HepG2 (cell line): Measurements from ENCODE around the gene DTNA. TPM values are rescaled to one million over a fixed set of nuclear protein-coding genes. Genes with fewer than 3 reads are reported as not detected.

ENCODE experiments used
- ATAC-seq: fragments of 200-7000 bp; cut with Tn5 transposase; 3 replicates; pipeline ENCODE4 v1.9.1; 2020; ENCODE audit warnings: mild to moderate bottlenecking, moderate library complexity
- BruUV-seq: library from RNA; stranded (reverse); fragments of 400-500 nt; replicated peaks from 2 replicates; lab custom pipeline; 2021; lab: Mats Ljungman, UMichigan
- CTCF ChIA-PET: fragments of 300-600 bp; formaldehyde crosslinking; extraction: SDS; loops from one replicate; lab custom pipeline; 2021; ENCODE audit warnings: low total read pairs, inconsistent platforms, low intra/inter-chr PET ratio; lab: Yijun Ruan, JAX
- POLR2A ChIA-PET: fragments of 350-600 bp; sonication (Branson Sonifier 250); formaldehyde crosslinking; loops from one replicate; lab custom pipeline; 2020; ENCODE audit warnings: antibody characterized with exemption, inconsistent platforms; lab: Yijun Ruan, JAX
- DNase-seq: peaks from one replicate; pipeline ENCODE4 v3.0.0-alpha.2; 2015; ENCODE audit warnings: low spot score
- FAIRE-seq: peaks from 3 replicates; lab custom pipeline; 2011; peaks lifted over from hg19 to GRCh38; lab: Jason Lieb, UNC
- H2AFZ ChIP-seq: one replicate; pipeline ENCODE4 v1.6.1; 2011; ENCODE audit warnings: low read length, inconsistent platforms
- H3K27ac ChIP-seq: fragments of 300-600 bp; 3 replicates; pipeline ENCODE4 v1.8.0; 2011; ENCODE audit warnings: mixed run types, mild to moderate bottlenecking, mixed read lengths, low read length, inconsistent platforms; ENCODE audit not compliant: insufficient read depth; ENCODE audit errors: extremely low read length
- H3K27me3 ChIP-seq, 2 experiments: fragments of 200-600 bp in 1 of 2; 2 replicates in 1 of 2; 3 replicates in 1 of 2; pipeline versions ENCODE4 v1.6.0 to v1.8.0; 2011; ENCODE audit warnings: low read length in 2 of 2, mild to moderate bottlenecking in 2 of 2, moderate library complexity in 2 of 2, inconsistent platforms in 1 of 2; ENCODE audit not compliant: insufficient read depth in 2 of 2, control insufficient read depth in 1 of 2
- H3K36me3 ChIP-seq, 2 experiments: fragments of 200-600 bp in 1 of 2; replicated peaks in 1 of 2; 2 replicates in 1 of 2; 3 replicates in 1 of 2; pipeline versions ENCODE4 v1.5.1 to v1.8.0; 2011; ENCODE audit warnings: low read length in 2 of 2, inconsistent platforms in 1 of 2; ENCODE audit not compliant: insufficient read depth in 2 of 2, control insufficient read depth in 1 of 2
- H3K4me1 ChIP-seq: 2 replicates; pipeline ENCODE4 v1.5.1; 2012; ENCODE audit warnings: low read length, inconsistent platforms; ENCODE audit not compliant: insufficient read depth
- H3K4me2 ChIP-seq: 2 replicates; pipeline ENCODE4 v1.6.0; 2011; ENCODE audit warnings: low read depth, low read length, inconsistent platforms
- H3K4me3 ChIP-seq, 3 experiments: fragments of 200-600 bp in 1 of 3; sonication (generic), shearing (Covaris generic) in 1 of 3; replicated peaks in 1 of 3; 2 replicates each; pipeline ENCODE4 v1.5.1; 2011 to 2016; ENCODE audit warnings: low read length in 3 of 3, inconsistent platforms in 2 of 3, low read depth in 2 of 3, mild to moderate bottlenecking in 2 of 3, control low read depth in 1 of 3, mixed read lengths in 1 of 3; ENCODE audit not compliant: insufficient read depth in 1 of 3
- H3K79me2 ChIP-seq: one replicate; pipeline ENCODE4 v1.6.1; 2011; ENCODE audit warnings: low read length, inconsistent platforms; ENCODE audit not compliant: insufficient read depth
- H3K9ac ChIP-seq: 2 replicates; pipeline ENCODE4 v1.6.0; 2011; ENCODE audit warnings: mild to moderate bottlenecking, low read depth, low read length, inconsistent platforms; ENCODE audit not compliant: insufficient read depth
- H3K9me3 ChIP-seq: 2 replicates; pipeline ENCODE4 v1.5.1; 2012; ENCODE audit warnings: mild to moderate bottlenecking, low read length
- H4K20me1 ChIP-seq: 2 replicates; pipeline ENCODE4 v1.6.0; 2011; ENCODE audit warnings: inconsistent platforms, mild to moderate bottlenecking, low read length, moderate library complexity; ENCODE audit not compliant: insufficient read depth
- ATAD3A ChIP-seq: sonication (generic); formaldehyde crosslinking; IDR thresholded peaks from 2 replicates; pipeline ENCODE4 v1.4.0; 2020; ENCODE audit warnings: missing genetic modification reagents
- CBFB ChIP-seq: sonication (generic); formaldehyde crosslinking; IDR thresholded peaks from 2 replicates; pipeline ENCODE4 v1.4.0; 2020; ENCODE audit warnings: missing genetic modification reagents
- DNMT3B ChIP-seq: conservative IDR thresholded peaks from 2 replicates; pipeline ENCODE4 v1.6.1; 2016; ENCODE audit warnings: missing biosample characterization, control low read depth
- FIP1L1 ChIP-seq: fragments of 200-400 bp; formaldehyde crosslinking; IDR thresholded peaks from 2 replicates; pipeline ENCODE4 v1.6.1; 2018; ENCODE audit warnings: low read depth, mild to moderate bottlenecking, low read length, moderate library complexity, borderline replicate concordance; ENCODE audit not compliant: insufficient read depth
- FOSL1 ChIP-seq: sonication (generic); formaldehyde crosslinking; IDR thresholded peaks from 2 replicates; pipeline ENCODE4 v1.9.0; 2021; ENCODE audit warnings: missing genetic modification reagents, borderline replicate concordance
- GATAD2A ChIP-seq: IDR thresholded peaks from 2 replicates; pipeline ENCODE4 v1.6.1; 2016
- GFI1 ChIP-seq: sonication (generic); formaldehyde crosslinking; IDR thresholded peaks from 2 replicates; pipeline ENCODE4 v1.5.0; 2020; ENCODE audit warnings: missing genetic modification reagents, mild to moderate bottlenecking, borderline replicate concordance
- HNRNPL ChIP-seq: fragments of 200-400 bp; formaldehyde crosslinking; IDR thresholded peaks from 2 replicates; pipeline ENCODE4 v1.6.1; 2017; ENCODE audit warnings: mild to moderate bottlenecking, low read depth, low read length
- NR2F6 ChIP-seq, 2 experiments: IDR thresholded peaks; 2 replicates each; pipeline ENCODE4 v1.6.1; 2016; ENCODE audit warnings: antibody characterized with exemption in 1 of 2, mild to moderate bottlenecking in 1 of 2
- PBX3 ChIP-seq: sonication (generic); formaldehyde crosslinking; IDR thresholded peaks from 2 replicates; pipeline ENCODE4 v1.8.1; 2023; ENCODE audit warnings: missing genetic modification reagents, inconsistent platforms, borderline replicate concordance
- SKI ChIP-seq: fragments of 450-650 bp; IDR thresholded peaks from one replicate; pipeline ENCODE4 v1.6.1; 2018; ENCODE audit warnings: mild to moderate bottlenecking; ENCODE audit not compliant: partially characterized antibody
- TCF7 ChIP-seq: sonication (generic); IDR thresholded peaks from 2 replicates; pipeline ENCODE4 v1.6.1; 2016; ENCODE audit warnings: antibody characterized with exemption, low read depth
- TOE1 ChIP-seq: sonication (generic); formaldehyde crosslinking; IDR thresholded peaks from 2 replicates; pipeline ENCODE4 v1.4.0; 2020; ENCODE audit warnings: mild to moderate bottlenecking, missing genetic modification reagents
- ZC3H4 ChIP-seq: sonication (generic); formaldehyde crosslinking; IDR thresholded peaks from 2 replicates; pipeline ENCODE4 v1.4.0; 2020; ENCODE audit warnings: missing genetic modification reagents, borderline replicate concordance
- ZNF235 ChIP-seq: sonication (generic); formaldehyde crosslinking; IDR thresholded peaks from 2 replicates; pipeline ENCODE4 v1.8.1; 2023; ENCODE audit warnings: mild to moderate bottlenecking, missing genetic modification reagents, borderline replicate concordance
- ZNF782 ChIP-seq: sonication (generic); formaldehyde crosslinking; IDR thresholded peaks from 2 replicates; pipeline ENCODE4 v1.4.0; 2020; ENCODE audit warnings: missing genetic modification reagents, mild to moderate bottlenecking, borderline replicate concordance
- ZNF800 ChIP-seq: sonication (generic); formaldehyde crosslinking; IDR thresholded peaks from 2 replicates; pipeline ENCODE4 v1.4.0; 2020; ENCODE audit warnings: missing genetic modification reagents
- WGBS: methylation state at CpG from one replicate; pipeline ENCODE4 v1.1.6; 2017; ENCODE audit warnings: low lambda C conversion rate; 5-methylcytosine and 5-hydroxymethylcytosine counted together
- in situ Hi-C: cut with HindIII; loops from 2 replicates; pipeline ENCODE4 v1.10.0; 2017; ENCODE audit warnings: low pct_unique_long_range_greater_than_20kb; ENCODE audit not compliant: extremely low pct_ligation_motif_present
- intact Hi-C: fragments of 100-400 bp; cut with micrococcal nuclease; formaldehyde crosslinking; loops from one replicate; pipeline ENCODE4 v1.10.0; 2022; ENCODE audit not compliant: unreplicated experiment
- polyA plus RNA-seq, 8 experiments: library from polyadenylated mRNA; depleted of rRNA in 3 of 8; stranded (reverse) in 7 of 8; unstranded in 1 of 8; fragments of >200 nt; fragmentation: Illumina TruSeq in 4 of 8; extraction: Trizol in 4 of 8; gene quantifications; 2 replicates each; pipeline versions ENCODE4 v1.2.1 to v1.2.3, GENCODE V29; 2011 to 2016; ENCODE audit warnings: low read depth in 4 of 8, missing spikeins in 1 of 8, mixed read lengths in 1 of 8; ENCODE audit not compliant: insufficient read depth in 1 of 8
- total RNA-seq, 5 experiments: library from RNA; depleted of rRNA; stranded (reverse); fragments of >200 nt; fragmentation: Illumina TruSeq; extraction: Trizol; gene quantifications; 2 replicates each; pipeline ENCODE4 v1.2.3, GENCODE V29; 2016; ENCODE audit warnings: low read depth in 1 of 5

DTNA gene
- total and polyA plus RNA-seq, 2 of the 13 experiments (the other 11 are each of a cell fraction or from before 2014, with no cell fraction given): 8.5 to 29.0 TPM

DNA sequence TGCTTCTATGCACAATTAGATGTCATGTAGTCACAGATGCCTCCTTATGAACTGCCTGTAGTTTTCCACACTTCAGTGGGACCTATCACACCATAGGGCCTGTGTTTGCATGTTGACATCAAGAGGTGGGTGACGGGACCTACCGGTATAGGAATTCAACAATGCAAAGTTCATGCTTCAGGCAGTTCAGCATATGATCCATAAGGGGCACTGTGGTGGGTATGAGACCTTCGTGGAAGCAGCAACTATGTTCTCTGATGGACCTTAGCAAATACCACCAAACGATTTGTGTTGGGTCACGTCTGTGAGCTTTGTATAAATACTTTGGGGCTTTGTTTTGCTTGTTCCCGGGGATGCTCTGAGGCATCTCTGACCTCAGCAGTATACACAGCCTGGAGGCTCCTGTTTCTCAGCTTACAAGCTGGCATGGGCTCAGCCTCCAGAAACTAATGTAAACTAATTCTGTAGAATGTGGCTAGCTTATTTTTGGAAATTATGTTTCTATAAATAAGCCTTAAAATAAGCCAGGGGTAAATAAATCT is 111.6 kb downstream of the DTNA start:
- Histone ChIP-seq H3K9me3 (no peaks in the 10 kb centered on the region), H3K27ac (no peak overlapping the region), H3K27me3 (no peaks in the 10 kb centered on the region), H3K4me2 (no peak overlapping the region), H3K79me2 (no peaks in the 10 kb centered on the region), H3K4me3 (no peak overlapping the region), H3K4me1 (peaks cover 7% of the 10 kb centered on the region; the same call in 1 of the 2 replicates), H2AFZ (no peak overlapping the region), H4K20me1 (no peaks in the 10 kb centered on the region), H3K36me3 (no peaks in the 10 kb centered on the region; a peak in 1 of 5 replicates), H3K9ac (no peak overlapping the region)
- WGBS: 59% methylated on average over 6 of the region's 6 CpGs
- ATAC-seq (peak; percentile 95), DNase-seq (peak; percentile 38), FAIRE-seq (no peak)
- ChIA-PET CTCF (no interaction called here), POLR2A (no interaction called here)
- BruUV-seq: no TSS peak
- in situ Hi-C loops (no loop called here), intact Hi-C loops (no loop called here)
- TF ChIP-seq NR2F6 (IDR thresholded peaks at IDR 0.05): no peak
- no peak for TF ChIP-seq NR2F6 (CRISPR knock-in tag; IDR thresholded peaks at IDR 0.05)
- no peak for TF ChIP-seq TOE1
- no peak for TF ChIP-seq SKI

DNA sequence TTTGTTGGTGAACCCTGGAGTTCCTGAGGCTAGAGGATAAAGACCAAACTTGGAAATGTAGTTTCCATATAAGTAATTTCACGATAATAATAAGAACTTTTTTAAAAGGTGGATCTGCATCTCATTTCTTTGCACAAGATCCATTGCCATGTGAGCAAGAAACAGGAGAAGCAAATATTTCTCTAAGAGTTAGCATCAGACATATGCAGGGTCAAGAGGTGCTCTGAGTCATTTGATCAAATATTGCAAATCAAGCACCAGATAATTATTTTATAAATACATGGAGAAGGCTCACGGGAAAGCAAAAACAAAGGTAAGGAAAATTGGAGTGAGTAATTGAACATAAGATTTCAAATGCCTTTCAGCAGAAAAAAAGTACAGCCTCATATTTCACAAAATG is 118.0 kb downstream of the DTNA start:
- DNase-seq (no peak), FAIRE-seq (no peak), ATAC-seq (no peak)
- Histone ChIP-seq H3K9ac (no peak overlapping the region), H4K20me1 (no peaks in the 10 kb centered on the region), H3K9me3 (no peaks in the 10 kb centered on the region), H3K36me3 (no peaks in the 10 kb centered on the region), H3K27me3 (no peaks in the 10 kb centered on the region), H3K4me1 (peaks cover 7% of the 10 kb centered on the region; the same call in 1 of the 2 replicates), H3K4me3 (no peak overlapping the region), H2AFZ (no peak overlapping the region), H3K27ac (no peak overlapping the region), H3K4me2 (no peak overlapping the region), H3K79me2 (no peaks in the 10 kb centered on the region)
- WGBS: 83% methylated on average over 2 of the region's 2 CpGs
- in situ Hi-C loops (no loop called here), intact Hi-C loops (no loop called here)
- CTCF ChIA-PET: no interaction called here
- no TSS peak for BruUV-seq
- POLR2A ChIA-PET: no interaction called here
- TF ChIP-seq ATAD3A (CRISPR knock-in tag) (no peak), ZNF782 (CRISPR knock-in tag) (no peak), FIP1L1 (no peak), FOSL1 (CRISPR knock-in tag) (no peak), PBX3 (CRISPR knock-in tag) (no peak), HNRNPL (no peak), DNMT3B (CRISPR knock-in tag) (no peak), ZC3H4 (no peak), ZNF800 (CRISPR knock-in tag) (no peak), CBFB (no peak), TCF7 (no peak), GATAD2A (CRISPR knock-in tag) (no peak), GFI1 (CRISPR knock-in tag) (no peak), ZNF235 (CRISPR knock-in tag) (no peak)
